OCI-M1 (cell line): ENCODE data around the gene MPDU1.
A peak's percentile ranks its signal among the peaks of the same experiment; 100 is the strongest.

Experiments used
- DNase-seq: peaks from one replicate; lab custom pipeline; 2025; lab: John Stamatoyannopoulos, UW

Gene MPDU1

DNA sequence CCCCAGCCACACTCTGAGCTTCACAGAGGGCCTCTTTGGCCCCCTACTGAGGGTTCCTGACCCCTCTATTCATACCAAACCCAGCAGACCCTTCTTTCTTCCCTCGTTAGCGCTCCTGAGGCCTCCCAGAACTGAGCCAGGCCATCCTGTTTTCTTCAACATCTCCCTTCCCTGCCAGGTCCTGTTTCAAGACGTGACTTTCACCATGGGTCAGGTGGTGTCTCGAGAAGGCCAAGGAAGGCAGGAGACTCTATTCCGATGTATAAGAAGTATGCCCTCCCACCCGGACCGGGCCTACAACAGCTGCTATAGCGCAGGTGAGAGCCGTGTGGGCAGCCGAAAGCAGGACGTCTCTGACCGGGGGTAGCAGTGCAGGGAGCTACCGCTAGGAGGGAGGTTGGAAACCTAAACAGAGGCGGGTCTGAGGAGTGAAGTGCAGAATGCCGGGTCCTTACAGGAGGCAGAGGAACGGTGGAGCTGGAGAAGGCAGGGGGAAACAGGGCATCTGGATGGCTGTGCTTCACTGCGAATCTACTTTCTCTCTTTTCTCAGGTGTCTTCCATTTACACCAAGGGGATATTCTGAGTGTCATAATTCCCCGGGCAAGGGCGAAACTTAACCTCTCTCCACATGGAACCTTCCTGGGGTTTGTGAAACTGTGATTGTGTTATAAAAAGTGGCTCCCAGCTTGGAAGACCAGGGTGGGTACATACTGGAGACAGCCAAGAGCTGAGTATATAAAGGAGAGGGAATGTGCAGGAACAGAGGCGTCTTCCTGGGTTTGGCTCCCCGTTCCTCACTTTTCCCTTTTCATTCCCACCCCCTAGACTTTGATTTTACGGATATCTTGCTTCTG is 23.3 kb upstream of the MPDU1 start:
- DNase-seq = peak; percentile 41

DNA sequence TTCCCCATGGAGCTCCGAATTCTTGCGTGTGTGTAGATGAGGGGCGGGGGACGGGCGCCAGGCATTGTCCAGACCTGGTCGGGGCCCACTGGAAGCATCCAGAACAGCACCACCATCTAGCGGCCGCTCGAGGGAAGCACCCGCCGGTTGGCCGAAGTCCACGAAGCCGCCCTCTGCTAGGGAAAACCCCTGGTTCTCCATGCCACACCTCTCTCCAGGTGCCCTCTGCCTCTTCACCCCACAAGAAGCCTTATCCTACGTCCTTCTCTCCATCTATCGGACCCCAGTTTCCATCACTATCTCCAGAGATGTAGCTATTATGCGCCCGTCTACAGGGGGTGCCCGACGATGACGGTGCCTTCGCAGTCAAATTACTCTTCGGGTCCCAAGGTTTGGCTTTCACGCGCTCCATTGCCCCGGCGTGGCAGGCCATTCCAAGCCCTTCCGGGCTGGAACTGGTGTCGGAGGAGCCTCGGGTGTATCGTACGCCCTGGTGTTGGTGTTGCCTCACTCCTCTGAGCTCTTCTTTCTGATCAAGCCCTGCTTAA is 22.6 kb upstream of the MPDU1 start:
- peak; percentile 94 for DNase-seq

DNA sequence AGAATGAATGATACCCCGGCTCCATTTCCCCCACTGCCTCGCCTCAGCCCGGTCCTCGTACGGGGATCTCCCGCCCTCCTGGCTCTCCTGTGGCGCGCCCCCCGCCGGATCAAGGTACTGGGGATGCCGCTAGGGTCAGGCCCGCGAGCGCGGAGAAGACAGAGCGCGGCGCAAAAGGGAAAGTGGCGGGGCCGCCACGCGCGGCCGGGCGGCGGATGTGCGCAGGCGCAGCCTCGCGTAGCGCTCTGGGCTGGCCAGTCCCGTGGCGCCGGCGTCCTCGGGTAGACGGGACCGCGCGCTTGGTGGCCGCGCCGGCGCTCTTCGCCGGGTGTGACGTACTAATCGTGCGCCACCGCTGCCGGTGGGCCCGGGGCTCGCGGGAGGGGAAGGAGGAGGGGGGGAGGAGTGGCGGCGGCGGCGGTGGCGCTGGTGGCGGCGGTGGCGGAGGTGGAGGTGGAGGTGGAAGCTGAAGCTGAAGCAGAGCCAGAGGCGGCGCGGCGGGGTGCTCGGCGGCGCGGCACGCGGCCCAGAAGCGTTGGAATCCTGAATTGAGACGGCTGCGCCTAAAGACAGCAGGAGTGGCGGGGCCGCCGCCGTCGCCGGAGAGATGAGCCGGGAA is 22.0 kb upstream of the MPDU1 start, which contains the start of gene SENP3:
TSS of gene SENP3 (plus strand) at position 331 of the 619 bp plus-strand sequence. CDS start 1,158 bp downstream, outside the sequence.
- DNase-seq = peak; percentile 95

GRCh38 chr17:7562208-7562605 is 21.4 kb upstream of the MPDU1 start:
- peak; percentile 58 for DNase-seq

- no peak for DNase-seq
These were observed 20.4 kb upstream of the MPDU1 start for GRCh38 chr17:7563115-7563869.

- DNase-seq = no peak
These were observed 14.1 kb upstream of the MPDU1 start for GRCh38 chr17:7569571-7569970.

DNA sequence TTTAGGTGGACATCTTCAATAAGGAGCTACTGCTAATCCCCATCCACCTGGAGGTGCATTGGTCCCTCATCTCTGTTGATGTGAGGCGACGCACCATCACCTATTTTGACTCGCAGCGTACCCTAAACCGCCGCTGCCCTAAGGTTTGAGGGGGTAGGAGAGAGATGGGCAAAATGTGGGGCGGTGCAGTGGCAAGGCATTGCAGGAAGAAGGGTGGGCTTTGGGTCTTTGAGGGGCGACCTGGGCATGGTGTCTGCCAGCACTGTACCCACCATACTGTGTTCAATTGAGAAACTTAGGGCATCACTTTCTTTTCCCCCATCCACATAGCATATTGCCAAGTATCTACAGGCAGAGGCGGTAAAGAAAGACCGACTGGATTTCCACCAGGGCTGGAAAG is 13.3 kb upstream of the MPDU1 start:
- no peak for DNase-seq

DNA sequence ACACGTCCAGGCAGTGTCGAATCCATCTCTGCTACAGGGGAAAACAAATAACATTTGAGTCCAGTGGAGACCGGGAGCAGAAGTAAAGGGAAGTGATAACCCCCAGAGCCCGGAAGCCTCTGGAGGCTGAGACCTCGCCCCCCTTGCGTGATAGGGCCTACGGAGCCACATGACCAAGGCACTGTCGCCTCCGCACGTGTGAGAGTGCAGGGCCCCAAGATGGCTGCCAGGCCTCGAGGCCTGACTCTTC is 11.4 kb upstream of the MPDU1 start:
- no peak for DNase-seq

- DNase-seq = peak; percentile 100
These were observed 10.9 kb upstream of the MPDU1 start for GRCh38 chr17:7572588-7573323.

- peak; percentile 97 for DNase-seq
These were observed 10.2 kb upstream of the MPDU1 start for GRCh38 chr17:7573324-7574080.

DNA sequence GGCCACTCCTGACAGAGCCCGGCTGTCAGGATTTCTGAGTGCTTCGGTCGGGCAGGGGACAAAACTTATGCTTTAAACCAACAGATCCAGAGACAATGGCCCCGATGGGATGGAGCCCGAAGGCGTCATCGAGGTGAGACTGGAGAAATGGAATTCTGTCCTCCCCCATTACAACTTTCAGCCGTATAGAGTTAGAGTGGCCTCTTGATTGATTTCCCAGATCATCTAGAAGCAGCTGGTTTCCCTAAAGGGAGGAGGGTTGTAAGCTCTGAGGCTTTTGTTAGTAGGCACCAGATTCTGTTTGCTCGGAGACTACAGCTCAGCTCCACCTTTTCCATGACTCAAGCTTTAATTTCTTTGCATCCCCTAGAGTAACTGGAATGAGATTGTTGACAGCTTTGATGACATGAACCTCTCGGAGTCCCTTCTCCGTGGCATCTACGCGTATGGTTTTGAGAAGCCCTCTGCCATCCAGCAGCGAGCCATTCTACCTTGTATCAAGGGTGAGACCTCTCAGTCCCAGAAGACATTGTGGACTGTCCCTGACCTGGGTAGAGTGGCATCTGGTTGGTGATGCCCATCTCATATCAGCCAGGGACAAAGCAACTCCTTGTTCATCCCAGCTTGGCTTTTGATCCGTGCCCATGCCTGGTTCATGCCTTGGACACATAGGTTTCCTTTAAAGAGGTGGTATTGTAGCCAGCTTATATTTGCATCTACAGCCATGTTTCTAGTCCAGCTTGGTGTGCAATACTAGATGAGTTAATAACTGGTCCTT is 9.3 kb upstream of the MPDU1 start:
- DNase-seq = no peak

- no peak for DNase-seq
These were observed 8.2 kb upstream of the MPDU1 start for GRCh38 chr17:7575481-7575883.

DNA sequence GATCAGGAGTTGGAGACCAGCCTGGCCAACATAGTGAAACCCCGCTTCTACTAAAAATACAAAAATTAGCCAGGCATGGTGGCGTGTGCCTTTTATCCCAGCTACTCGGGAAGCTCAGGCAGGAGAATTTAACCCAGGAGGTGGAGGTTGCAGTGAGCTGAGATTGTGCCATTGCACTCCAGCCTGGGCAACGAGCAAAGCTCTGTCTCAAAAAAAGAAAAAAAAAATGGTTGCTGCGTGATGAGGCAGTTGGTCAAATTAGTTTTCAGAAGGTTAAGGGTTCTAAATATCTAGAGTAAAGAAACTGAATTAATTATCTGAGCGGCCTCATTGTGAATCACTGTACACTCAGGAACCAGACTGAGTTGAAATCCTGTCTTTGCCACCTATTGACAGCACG is 7.7 kb upstream of the MPDU1 start:
- no peak for DNase-seq

GRCh38 chr17:7576432-7576937 is 7.2 kb upstream of the MPDU1 start:
- no peak for DNase-seq

- no peak for DNase-seq
These were observed 6.1 kb upstream of the MPDU1 start for GRCh38 chr17:7577327-7578199.

- peak; percentile 99 for DNase-seq
These were observed 4.4 kb upstream of the MPDU1 start, which contains the start of gene CD68 for GRCh38 chr17:7579001-7579833. CD68 (plus strand) TSS chr17:7579638; CDS start chr17:7579678, 40 bp downstream.

DNA sequence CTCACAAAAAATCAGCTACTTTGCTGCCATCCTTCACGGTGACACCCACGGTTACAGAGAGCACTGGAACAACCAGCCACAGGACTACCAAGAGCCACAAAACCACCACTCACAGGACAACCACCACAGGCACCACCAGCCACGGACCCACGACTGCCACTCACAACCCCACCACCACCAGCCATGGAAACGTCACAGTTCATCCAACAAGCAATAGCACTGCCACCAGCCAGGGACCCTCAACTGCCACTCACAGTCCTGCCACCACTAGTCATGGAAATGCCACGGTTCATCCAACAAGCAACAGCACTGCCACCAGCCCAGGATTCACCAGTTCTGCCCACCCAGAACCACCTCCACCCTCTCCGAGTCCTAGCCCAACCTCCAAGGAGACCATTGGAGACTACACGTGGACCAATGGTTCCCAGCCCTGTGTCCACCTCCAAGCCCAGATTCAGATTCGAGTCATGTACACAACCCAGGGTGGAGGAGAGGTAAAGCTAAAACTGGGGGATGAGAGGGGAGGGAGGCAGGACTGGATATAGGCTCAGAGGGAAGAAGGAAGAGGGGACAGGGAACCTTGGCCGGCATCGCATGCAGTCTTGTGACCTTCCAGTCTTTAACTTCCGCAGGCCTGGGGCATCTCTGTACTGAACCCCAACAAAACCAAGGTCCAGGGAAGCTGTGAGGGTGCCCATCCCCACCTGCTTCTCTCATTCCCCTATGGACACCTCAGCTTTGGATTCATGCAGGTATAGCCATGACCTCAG is 3.6 kb upstream of the MPDU1 start:
- DNase-seq = peak; percentile 47
